ENCODE results near the gene ADCK2. TPM values are rescaled to one million over a fixed set of nuclear protein-coding genes. Genes with fewer than 3 reads are reported as not detected.
A peak's percentile ranks its signal among the peaks of the same experiment; 100 is the strongest.
"Not testable (repeated sequence)": the region's sequence is repeated elsewhere in the genome, so short reads cannot be mapped to it uniquely, and the experiment has no call there.

ADCK2 gene
- total and polyA plus RNA-seq, 9 of the 15 experiments (the other 6 are each of a cell fraction or from before 2014, with no cell fraction given), result 0.08 to 14.3 (median 9.7) TPM

DNA sequence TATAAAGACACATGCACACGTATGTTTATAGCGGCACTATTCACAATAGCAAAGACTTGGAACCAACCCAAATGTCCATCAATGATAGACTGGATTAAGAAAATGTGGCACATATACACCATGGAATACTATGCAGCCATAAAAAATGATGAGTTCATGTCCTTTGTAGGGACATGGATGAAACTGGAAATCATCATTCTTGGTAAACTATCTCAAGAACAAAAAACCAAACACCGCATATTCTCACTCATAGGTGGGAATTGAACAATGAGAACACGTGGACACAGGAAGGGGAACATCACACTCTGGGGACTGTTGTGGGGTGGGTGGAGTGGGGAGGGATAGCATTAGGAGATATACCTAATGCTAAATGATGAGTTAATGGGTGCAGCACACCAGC is 70.5 kb downstream of the ADCK2 start:
- POLR2A ChIA-PET, result interaction anchor here (1.1 kb wide), 1 partner anchor 11 kb away, joined by 3 read pairs; no protein-coding TSS in a partner anchor
- in situ Hi-C loops (cut with MboI); CTCF ChIA-PET (ENCODE audit: low intra/inter-chr PET ratio); H3K4me2 ChIP-seq (ENCODE audit: insufficient read depth, low read length); H3K9ac ChIP-seq (ENCODE audit: insufficient read depth in 1 of 2, low read depth in 2 of 2, low read length in 2 of 2); FAIRE-seq; H3K27ac ChIP-seq (ENCODE audit: extremely low read depth, low read depth, low read length); BruUV-seq (replicated peaks); H3K9me1 ChIP-seq (ENCODE audit: control insufficient read depth, insufficient read depth, low read length); H3K27me3 ChIP-seq (ENCODE audit: control insufficient read depth in 2 of 2, insufficient read depth in 2 of 2, low read length in 2 of 2); H3K4me3 ChIP-seq; H3K79me2 ChIP-seq (ENCODE audit: control insufficient read depth, insufficient read depth, low read length); H3K9me3 ChIP-seq (replicated peaks; ENCODE audit: control insufficient read depth, insufficient read depth, low read depth, low read length); H3K4me1 ChIP-seq (replicated peaks in 1 of 2; ENCODE audit: control insufficient read depth in 2 of 2, insufficient read depth in 2 of 2, low read length in 2 of 2); DNase-seq (ENCODE audit: extremely low read depth in 1 of 4, low spot score in 3 of 4); ATAC-seq; H2AFZ ChIP-seq (ENCODE audit: low read depth, low read length); H4K20me1 ChIP-seq (replicated peaks; ENCODE audit: control insufficient read depth, insufficient read depth, low read length); intact Hi-C loops (cut with micrococcal nuclease): not testable (repeated sequence)
- 100% methylated on average over 2 of the region's 4 CpGs for WGBS (ENCODE audit: insufficient coverage, low coverage, missing lambda C conversion rate)
- TF ChIP-seq ZNF146 (CRISPR knock-in tag; IDR thresholded peaks at IDR 0.05; ENCODE audit: unreplicated experiment), result peak; percentile 12
- 0 out of 2 replicates have a peak, but pooled peaks have one; percentile 15 for TF ChIP-seq BCOR (IDR thresholded peaks at IDR 0.05)
- peaks cover 26% of the 10 kb centered on the region for H3K36me3 ChIP-seq (ENCODE audit: control insufficient read depth, insufficient read depth, low read length)

GRCh38 chr7:140744005-140744404 is 71.3 kb downstream of the ADCK2 start:
- Histone ChIP-seq H3K9me1 (ENCODE audit: control insufficient read depth, insufficient read depth, low read length) (no peaks in the 10 kb centered on the region), H3K27ac (ENCODE audit: extremely low read depth, low read depth, low read length) (no peak overlapping the region), H3K4me3 (no peak overlapping the region), H2AFZ (ENCODE audit: low read depth, low read length) (no peak overlapping the region), H4K20me1 (replicated peaks; ENCODE audit: control insufficient read depth, insufficient read depth, low read length) (no peaks in the 10 kb centered on the region), H3K9me3 (replicated peaks; ENCODE audit: control insufficient read depth, insufficient read depth, low read depth, low read length) (no peaks in the 10 kb centered on the region), H3K27me3 (ENCODE audit: control insufficient read depth in 2 of 2, insufficient read depth in 2 of 2, low read length in 2 of 2) (no peaks in the 10 kb centered on the region), H3K79me2 (ENCODE audit: control insufficient read depth, insufficient read depth, low read length) (no peaks in the 10 kb centered on the region), H3K4me2 (ENCODE audit: insufficient read depth, low read length) (no peak overlapping the region), H3K4me1 (replicated peaks in 1 of 2; ENCODE audit: control insufficient read depth in 2 of 2, insufficient read depth in 2 of 2, low read length in 2 of 2) (no peaks in the 10 kb centered on the region), H3K36me3 (ENCODE audit: control insufficient read depth, insufficient read depth, low read length) (peaks cover 26% of the 10 kb centered on the region), H3K9ac (ENCODE audit: insufficient read depth in 1 of 2, low read depth in 2 of 2, low read length in 2 of 2) (no peak overlapping the region)
- FAIRE-seq (no peak), DNase-seq (ENCODE audit: extremely low read depth in 1 of 4, low spot score in 3 of 4) (no peak), ATAC-seq (peak; percentile 25; the same call in 1 of the 3 replicates)
- intact Hi-C loops (cut with micrococcal nuclease), result no loop called here
- BruUV-seq (replicated peaks), result no TSS peak
- POLR2A ChIA-PET, result interaction anchor here (0.7 to 1.1 kb wide), 4 partner anchors 8 to 861 kb away, joined by 3 to 4 read pairs (median 3); no protein-coding TSS in a partner anchor
- CTCF ChIA-PET (ENCODE audit: low intra/inter-chr PET ratio), result no interaction called here
- in situ Hi-C loops (cut with MboI), result no loop called here
- TF ChIP-seq, protein P1, sequence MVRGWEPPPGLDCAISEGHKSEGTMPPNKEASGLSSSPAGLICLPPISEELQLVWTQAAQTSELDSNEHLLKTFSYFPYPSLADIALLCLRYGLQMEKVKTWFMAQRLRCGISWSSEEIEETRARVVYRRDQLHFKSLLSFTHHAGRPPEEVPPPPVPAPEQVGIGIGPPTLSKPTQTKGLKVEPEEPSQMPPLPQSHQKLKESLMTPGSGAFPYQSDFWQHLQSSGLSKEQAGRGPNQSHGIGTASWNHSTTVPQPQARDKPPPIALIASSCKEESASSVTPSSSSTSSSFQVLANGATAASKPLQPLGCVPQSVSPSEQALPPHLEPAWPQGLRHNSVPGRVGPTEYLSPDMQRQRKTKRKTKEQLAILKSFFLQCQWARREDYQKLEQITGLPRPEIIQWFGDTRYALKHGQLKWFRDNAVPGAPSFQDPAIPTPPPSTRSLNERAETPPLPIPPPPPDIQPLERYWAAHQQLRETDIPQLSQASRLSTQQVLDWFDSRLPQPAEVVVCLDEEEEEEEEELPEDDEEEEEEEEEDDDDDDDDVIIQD (CRISPR knock-in tag; IDR thresholded peaks at IDR 0.05), result no peak
- TF ChIP-seq PBX2 (CRISPR knock-in tag; IDR thresholded peaks at IDR 0.05; ENCODE audit: low read depth) (no peak), PBX2 (tag; conservative IDR thresholded peaks at IDR 0.05; ENCODE audit: low read depth) (0 out of 2 replicates have a peak, but pooled peaks have one; percentile 17)
- WGBS (ENCODE audit: insufficient coverage, low coverage, missing lambda C conversion rate), result 82% methylated on average over 2 of the region's 2 CpGs
